MCF 10A (cell line): Measurements from ENCODE around the gene SHC2. TPM values are rescaled to one million over a fixed set of nuclear protein-coding genes. Genes with fewer than 3 reads are reported as not detected.

Source experiments
- BruUV-seq: library from RNA; stranded (reverse); fragments of 400-500 nt; replicated peaks from 2 replicates; lab custom pipeline; 2021; lab: Mats Ljungman, UMichigan
- CTCF ChIA-PET: fragments of 300-600 bp; sonication (Branson Sonifier 250); formaldehyde crosslinking; extraction: SDS; loops from one replicate; lab custom pipeline; 2021; ENCODE audit warnings: antibody characterized with exemption, inconsistent platforms; lab: Yijun Ruan, JAX
- POLR2A ChIA-PET: fragments of 300-600, 350-650 bp; sonication (Branson Sonifier 250); formaldehyde crosslinking; extraction: SDS; loops from one replicate; lab custom pipeline; 2020; ENCODE audit warnings: antibody characterized with exemption, inconsistent platforms; lab: Yijun Ruan, JAX
- DNase-seq: peaks from one replicate; pipeline ENCODE4 v3.0.0-alpha.2; 2018; ENCODE audit not compliant: unreplicated experiment
- H3K27ac Mint-ChIP-seq: one replicate; pipeline ENCODE4 v1.8.0; 2022; ENCODE audit warnings: mild to moderate bottlenecking, low read depth, mixed read lengths; ENCODE audit not compliant: unreplicated experiment
- H3K27me3 Mint-ChIP-seq: one replicate; pipeline ENCODE4 v1.8.0; 2022; ENCODE audit warnings: mixed read lengths; ENCODE audit not compliant: insufficient read depth, unreplicated experiment
- H3K36me3 Mint-ChIP-seq: one replicate; pipeline ENCODE4 v1.8.0; 2022; ENCODE audit warnings: mild to moderate bottlenecking, moderate library complexity, mixed read lengths; ENCODE audit not compliant: insufficient read depth, unreplicated experiment
- H3K4me1 Mint-ChIP-seq: one replicate; pipeline ENCODE4 v1.8.0; 2022; ENCODE audit warnings: mixed read lengths; ENCODE audit not compliant: insufficient read depth, unreplicated experiment
- H3K4me3 Mint-ChIP-seq: one replicate; pipeline ENCODE4 v1.8.0; 2022; ENCODE audit warnings: mild to moderate bottlenecking, moderate library complexity, mixed read lengths; ENCODE audit not compliant: unreplicated experiment
- H3K9me3 Mint-ChIP-seq: one replicate; pipeline ENCODE4 v1.8.0; 2022; ENCODE audit warnings: mixed read lengths; ENCODE audit not compliant: unreplicated experiment
- intact Hi-C: fragments of 100-400 bp; cut with micrococcal nuclease; formaldehyde crosslinking; loops from 2 replicates; pipeline ENCODE4 v1.14.1; 2022
- total RNA-seq: library from RNA; stranded (reverse); gene quantifications from 2 replicates; pipeline ENCODE4 v1.2.3, GENCODE V29; 2022
- TF ChIP-seq, protein P1 (sequence below): fragments of 200-600 bp; IDR thresholded peaks from one replicate; pipeline ENCODE4 v1.8.0; 2022; ENCODE audit warnings: antibody characterized with exemption, mild to moderate bottlenecking; ENCODE audit not compliant: unreplicated experiment

Gene SHC2
- total RNA-seq, 1 experiment from 2014 or later = 0.77 TPM

DNA sequence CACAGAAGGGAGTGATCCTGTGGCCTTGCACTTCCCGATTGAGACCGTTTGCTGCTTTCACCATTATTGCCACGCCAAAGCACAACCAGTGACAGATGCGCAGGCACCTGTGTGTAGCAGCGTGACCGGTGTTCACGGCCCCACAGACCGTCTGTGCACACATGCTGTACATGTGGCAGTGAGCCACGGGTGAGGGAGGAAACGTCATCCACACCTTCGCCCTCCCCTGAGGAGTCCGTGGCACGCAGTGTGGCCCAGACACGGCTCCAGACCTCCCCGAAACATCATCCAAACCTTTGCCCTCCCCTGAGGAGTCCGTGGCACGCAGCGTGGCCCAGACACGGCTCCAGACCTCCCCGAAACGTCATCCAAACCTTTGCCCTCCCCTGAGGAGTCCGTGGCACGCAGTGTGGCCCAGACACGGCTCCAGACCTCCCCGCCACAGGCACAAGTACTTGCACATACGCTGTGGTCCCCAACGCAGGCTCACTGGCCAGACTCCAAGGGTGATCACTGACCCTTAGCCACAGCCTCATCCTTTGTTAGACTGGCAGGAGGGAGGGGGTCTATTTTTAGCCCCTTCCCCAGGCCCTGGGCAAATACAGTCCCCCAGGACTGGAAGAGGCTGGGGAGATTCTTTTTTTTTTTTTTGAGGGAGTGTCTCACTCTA is 7.9 kb upstream of the SHC2 start:
- intact Hi-C loops = no loop called here
- Mint-ChIP-seq H3K9me3 (peaks cover 23% of the 10 kb centered on the region), H3K27me3 (no peaks in the 10 kb centered on the region), H3K4me3 (no peak overlapping the region), H3K27ac (no peak overlapping the region), H3K36me3 (no peaks in the 10 kb centered on the region), H3K4me1 (peaks cover 5% of the 10 kb centered on the region)
- no peak for DNase-seq
- TF ChIP-seq, protein P1, sequence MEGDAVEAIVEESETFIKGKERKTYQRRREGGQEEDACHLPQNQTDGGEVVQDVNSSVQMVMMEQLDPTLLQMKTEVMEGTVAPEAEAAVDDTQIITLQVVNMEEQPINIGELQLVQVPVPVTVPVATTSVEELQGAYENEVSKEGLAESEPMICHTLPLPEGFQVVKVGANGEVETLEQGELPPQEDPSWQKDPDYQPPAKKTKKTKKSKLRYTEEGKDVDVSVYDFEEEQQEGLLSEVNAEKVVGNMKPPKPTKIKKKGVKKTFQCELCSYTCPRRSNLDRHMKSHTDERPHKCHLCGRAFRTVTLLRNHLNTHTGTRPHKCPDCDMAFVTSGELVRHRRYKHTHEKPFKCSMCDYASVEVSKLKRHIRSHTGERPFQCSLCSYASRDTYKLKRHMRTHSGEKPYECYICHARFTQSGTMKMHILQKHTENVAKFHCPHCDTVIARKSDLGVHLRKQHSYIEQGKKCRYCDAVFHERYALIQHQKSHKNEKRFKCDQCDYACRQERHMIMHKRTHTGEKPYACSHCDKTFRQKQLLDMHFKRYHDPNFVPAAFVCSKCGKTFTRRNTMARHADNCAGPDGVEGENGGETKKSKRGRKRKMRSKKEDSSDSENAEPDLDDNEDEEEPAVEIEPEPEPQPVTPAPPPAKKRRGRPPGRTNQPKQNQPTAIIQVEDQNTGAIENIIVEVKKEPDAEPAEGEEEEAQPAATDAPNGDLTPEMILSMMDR = no peak
- POLR2A ChIA-PET = no interaction called here
- CTCF ChIA-PET = no interaction called here
- no TSS peak for BruUV-seq

DNA sequence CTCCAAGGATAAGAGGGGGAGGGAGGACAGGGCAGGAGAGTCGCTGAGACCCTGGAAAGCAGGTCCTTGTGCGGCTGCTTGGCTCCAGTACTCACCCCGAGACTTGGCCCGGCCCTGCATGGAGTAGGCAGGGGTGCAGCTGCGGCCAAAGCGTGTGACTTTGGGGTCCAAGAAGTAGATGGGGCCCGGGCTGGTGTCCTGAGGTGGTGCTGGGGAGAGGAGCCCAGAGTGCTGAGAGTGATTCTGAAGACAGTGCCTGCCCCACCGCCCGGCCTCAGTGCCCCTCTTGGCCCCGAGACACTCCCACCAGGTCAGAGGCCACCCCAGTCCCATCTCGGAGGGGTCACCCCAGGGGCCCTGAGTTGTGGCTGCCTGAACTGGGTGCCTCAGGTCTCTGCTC is 6.7 kb upstream of the SHC2 start:
- Mint-ChIP-seq H3K27ac (no peak overlapping the region), H3K4me3 (no peak overlapping the region), H3K27me3 (no peaks in the 10 kb centered on the region), H3K9me3 (peaks cover 23% of the 10 kb centered on the region), H3K36me3 (no peaks in the 10 kb centered on the region), H3K4me1 (peaks cover 5% of the 10 kb centered on the region)
- intact Hi-C loops = no loop called here
- DNase-seq = no peak
- TF ChIP-seq, protein P1 = no peak
- ChIA-PET POLR2A (no interaction called here), CTCF (no interaction called here)
- BruUV-seq = no TSS peak

DNA sequence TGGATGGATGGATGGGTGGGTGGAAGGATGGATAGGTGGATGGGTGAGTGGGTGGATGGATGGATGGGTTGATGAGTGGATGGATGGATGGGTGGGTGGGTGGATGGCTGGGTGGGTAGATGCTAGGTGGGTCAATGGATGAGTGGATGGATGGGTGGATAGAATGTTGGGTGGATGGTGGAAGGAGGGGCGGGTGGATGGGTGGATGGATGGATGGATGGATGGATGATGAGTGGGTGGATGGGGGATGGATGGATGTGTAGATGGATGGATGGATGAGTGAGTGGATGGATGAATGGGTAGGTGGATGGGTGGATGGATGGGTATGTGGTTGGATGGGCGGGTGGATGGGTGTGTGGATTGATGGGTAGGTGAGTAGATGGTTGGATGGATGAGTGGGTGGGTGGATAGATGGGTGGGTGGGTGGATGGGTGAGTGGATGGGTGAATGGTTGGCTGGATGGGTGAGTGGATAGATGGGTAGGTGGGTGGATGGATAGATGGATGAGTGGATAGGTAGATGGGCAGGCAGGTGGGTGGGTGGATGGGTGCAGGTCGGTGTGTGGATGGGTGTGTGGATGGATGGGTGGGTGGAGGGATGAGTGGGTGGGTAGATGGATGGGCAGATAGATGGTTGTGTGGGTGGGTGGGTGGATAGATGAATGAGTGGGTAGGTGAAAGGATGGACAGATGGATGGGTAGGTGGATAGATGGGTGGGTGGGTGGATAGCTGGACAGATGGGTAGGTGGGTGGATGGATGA is 4.4 kb upstream of the SHC2 start:
- H3K4me3 Mint-ChIP-seq = no peak overlapping the region
- intact Hi-C loops = no loop called here
- TF ChIP-seq, protein P1 = no peak
- CTCF ChIA-PET = no interaction called here
- no peaks in the 10 kb centered on the region for H3K27me3 Mint-ChIP-seq
- no peaks in the 10 kb centered on the region for H3K36me3 Mint-ChIP-seq
- H3K27ac Mint-ChIP-seq = no peak overlapping the region
- POLR2A ChIA-PET = no interaction called here
- no TSS peak for BruUV-seq
- DNase-seq = no peak
- H3K9me3 Mint-ChIP-seq = peaks cover 23% of the 10 kb centered on the region
- H3K4me1 Mint-ChIP-seq = peaks cover 5% of the 10 kb centered on the region

DNA sequence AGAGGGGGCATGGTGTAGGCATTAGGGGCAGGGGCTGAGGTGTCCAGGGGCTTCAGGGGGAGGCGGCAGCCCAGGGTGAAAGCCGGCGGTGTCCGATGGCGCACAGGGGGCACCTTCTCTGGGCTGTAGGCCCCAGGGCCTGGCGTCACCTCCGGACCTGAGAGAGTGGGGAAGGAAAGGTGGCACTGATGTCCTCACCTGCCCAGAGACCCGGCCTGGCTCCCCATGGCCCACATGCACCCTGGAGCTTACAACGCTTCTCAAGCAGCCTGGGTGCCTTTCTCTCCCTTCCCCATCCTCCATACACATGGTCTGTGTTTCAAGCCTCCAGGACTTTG is 3.3 kb upstream of the SHC2 start:
- ChIA-PET POLR2A (no interaction called here), CTCF (no interaction called here)
- Mint-ChIP-seq H3K27me3 (no peaks in the 10 kb centered on the region), H3K27ac (no peak overlapping the region), H3K9me3 (peaks cover 23% of the 10 kb centered on the region), H3K4me3 (no peak overlapping the region), H3K4me1 (no peaks in the 10 kb centered on the region), H3K36me3 (no peaks in the 10 kb centered on the region)
- intact Hi-C loops = no loop called here
- no peak for DNase-seq
- TF ChIP-seq, protein P1 = no peak
- BruUV-seq = no TSS peak
